ENCODE results near the gene CHPF2.

The CHPF2 gene

DNA sequence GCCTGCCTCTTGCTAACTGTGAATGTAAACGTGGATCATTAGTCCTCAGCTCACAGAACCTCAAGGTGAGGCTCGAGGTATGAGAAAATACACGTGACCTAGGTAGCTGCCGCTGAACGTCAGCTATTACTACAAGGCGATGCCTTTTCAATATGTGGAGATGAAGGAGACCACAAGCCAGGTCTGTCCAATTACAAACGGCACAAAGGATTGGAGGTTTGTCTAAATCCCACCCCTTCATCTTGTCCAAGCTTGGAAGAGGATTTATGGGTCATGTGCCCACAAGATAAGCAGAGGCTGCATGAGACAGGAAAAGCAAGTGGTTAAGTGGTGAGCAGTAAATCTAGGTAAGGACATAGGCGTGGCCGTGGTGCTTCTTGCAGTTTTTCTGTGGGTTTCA lies 25.4 kb upstream of the CHPF2 start:
- peak; percentile 15 for DNase-seq

DNA sequence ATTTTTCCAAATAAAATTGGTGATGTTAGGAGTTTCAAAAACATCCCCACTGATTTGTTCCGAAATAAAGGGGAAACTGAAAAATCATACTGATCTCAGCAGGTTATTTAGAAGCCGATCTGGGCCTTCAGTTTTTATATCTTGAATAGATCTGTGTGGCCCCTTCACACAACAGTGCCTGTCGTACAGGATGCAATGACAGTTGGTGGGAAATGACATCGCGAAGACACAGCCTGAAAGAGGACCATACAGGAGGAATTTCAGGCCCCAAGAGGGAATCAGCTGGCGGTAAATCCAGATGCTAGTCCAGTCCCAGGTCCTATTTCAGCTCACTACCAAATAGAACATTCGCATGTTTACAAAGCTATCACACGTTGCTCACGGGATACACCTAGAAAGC lies 25.0 kb upstream of the CHPF2 start:
- DNase-seq, result no peak

DNA sequence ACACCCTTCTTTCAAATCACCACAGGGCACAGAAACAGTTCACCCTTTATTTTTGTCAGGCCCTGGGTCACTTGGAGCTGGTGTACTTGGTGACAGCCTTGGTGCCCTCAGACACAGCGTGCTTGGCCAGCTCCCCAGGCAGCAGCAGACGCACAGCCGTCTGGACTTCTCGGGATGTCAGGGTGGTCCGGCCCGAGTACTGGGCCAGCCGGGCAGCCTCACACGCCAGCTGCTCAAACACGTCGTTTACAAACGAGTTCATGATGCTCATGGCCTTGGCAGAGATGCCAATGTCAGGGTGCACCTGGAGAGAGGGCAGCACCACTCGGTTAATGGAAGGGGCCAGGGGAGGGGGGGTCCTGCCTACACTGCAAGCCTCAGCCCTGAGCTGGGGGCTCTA lies 24.5 kb upstream of the CHPF2 start:
- no peak for DNase-seq

DNA sequence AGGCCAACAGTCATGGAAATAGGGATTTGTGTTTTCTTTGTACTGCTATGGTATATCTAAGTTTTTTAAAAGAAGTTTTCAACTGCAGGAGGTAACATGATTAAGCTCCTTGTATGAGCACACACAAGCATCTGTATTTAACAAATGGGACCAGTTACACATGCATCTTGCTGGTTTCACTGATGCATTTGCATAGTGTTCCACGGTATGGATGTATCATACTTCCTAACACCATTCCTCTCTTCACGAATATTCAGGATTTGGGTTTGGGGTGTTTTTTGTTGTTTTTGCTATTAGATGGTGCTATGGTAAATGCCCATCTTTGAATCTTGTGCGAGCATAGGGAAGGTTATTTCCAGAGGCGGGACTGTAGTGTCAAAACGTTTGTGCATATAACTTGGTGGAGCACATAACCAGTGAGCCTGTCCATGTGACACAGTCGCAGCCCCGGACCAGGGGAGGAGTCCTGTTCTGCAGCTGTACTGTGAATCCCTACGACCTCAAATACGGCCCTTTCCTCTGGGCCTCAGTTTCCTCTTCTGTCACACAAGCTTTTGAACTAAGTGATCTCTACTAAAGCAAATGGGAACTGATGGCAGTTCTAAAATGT lies 23.9 kb upstream of the CHPF2 start:
- no peak for DNase-seq

DNA sequence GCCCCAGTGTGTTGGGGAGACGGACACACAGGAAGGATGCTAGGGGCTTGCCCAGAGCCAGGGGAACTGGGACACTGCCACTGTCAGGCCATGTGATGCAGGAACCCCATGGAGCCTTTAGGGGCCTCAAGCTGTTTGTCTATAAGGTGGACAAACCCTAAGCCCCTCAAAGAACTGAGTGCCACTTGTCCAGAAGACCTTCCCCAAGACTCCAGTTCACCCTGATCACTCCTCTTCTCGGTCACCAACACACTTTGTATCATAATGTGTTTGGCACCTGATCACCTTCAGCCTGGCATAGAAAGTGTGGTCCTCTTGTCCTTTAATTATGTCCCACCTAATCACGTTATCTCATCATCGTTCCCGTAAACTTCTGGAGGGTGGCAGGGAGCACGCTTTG lies 22.7 kb upstream of the CHPF2 start:
- DNase-seq, result no peak

DNA sequence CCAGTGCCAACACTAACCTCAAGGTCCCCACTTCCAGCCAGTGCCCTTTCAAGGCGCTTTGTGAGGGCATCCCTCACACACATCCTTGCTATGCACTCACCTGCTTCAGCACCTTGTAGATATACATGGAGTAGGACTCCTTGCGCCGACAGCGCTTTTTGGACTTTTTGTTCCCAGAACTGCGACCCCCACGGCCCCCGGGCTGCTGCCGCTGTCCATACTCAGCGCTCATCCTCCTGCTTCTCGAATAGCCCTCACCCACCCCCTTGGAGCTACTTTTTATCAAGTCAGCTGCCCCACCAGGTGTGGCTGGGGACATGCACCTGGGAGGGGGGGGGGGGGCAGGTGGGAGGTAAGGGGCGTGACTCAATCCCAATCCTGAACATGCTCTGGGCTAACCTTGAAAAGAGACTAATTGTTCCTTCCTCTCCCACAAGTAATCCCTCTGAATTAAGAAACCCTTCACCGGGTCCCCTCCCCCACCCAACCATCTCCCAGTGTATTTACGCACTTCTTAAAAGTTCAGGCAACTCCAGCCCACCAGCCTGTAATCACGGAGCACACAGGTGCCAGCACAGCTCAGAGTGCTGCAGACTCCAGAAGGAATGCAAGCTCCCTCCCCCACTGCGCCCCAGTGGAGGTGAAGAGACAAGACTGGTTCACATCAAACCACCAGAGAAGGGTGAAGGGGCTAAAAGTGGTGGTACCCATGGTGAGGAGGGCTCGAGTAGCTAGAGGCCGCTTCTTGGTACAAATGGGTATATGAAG lies 22.0 kb upstream of the CHPF2 start, which contains the start of gene H2BK1:
H2BK1 (minus strand) TSS at position 402 of the 768 bp plus-strand sequence; CDS start at position 232, 170 bp downstream.
- no peak for DNase-seq

DNA sequence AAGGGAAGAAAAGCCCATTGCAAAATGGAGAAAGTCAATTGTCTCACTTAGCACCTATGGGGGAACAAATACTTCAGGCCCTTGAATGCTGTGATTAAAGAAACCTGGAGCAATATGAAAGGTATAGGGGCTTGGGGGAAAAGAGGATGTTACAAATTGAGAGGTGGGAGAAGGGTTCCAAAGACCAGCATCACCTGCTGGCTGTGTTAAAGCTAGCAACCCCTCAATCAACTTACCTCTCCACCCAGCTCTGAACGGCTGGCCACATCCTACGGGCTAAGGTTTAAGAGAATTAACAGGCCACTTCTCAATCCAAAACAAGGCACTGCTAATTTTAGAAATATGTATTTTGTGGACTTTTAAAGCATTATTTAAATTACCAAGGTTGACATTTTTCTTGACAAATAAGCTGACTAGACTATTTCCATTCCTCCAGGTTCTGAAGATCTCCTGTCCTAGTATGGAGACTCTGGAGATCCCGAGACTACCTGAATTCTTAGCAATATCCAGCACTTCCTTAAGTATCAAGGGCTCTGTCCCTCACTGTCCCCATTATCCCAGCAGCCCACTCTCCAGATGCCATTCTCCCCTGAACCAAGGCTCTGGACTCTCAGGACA lies 21.0 kb upstream of the CHPF2 start:
- DNase-seq, result no peak

DNA sequence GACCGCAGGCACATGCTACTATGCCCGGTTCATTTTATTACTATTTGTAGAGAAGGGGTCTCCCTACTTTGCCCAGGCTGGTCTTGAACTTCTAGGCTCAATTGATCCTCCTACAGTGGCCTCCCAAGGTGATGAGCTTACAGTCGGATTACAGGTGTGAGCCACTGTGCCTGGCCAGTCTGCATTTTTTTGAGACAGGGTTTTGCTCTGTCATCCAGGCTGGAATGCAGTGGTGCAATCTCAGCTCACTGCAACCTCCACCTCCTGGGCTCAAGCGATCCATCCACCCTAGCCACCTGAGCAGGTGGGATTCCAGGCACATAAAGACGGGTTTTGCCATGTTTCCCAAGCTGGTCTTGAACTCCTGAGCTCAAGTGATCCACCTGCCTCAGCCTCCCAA lies 19.7 kb upstream of the CHPF2 start:
- DNase-seq, result no peak

DNA sequence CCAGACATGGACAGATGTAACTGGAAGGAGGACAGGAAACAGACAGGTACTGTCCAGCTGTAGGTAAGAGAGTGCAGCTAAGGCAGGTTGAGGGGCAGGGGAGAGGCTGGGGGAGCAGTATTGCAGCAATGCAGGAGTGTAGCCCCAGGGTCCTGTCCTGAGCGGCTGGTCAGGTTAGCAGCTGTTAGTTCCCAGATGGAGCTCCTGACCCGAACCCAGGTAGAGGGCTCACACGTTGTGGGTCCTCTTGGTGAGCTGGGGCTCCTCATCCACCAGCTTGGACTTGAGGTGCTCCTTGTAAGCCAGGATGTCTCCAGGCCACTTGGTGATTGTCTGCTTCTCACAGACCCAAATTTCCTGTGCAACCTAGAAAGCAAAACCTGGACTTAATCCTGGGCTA lies 18.5 kb upstream of the CHPF2 start:
- no peak for DNase-seq

DNA sequence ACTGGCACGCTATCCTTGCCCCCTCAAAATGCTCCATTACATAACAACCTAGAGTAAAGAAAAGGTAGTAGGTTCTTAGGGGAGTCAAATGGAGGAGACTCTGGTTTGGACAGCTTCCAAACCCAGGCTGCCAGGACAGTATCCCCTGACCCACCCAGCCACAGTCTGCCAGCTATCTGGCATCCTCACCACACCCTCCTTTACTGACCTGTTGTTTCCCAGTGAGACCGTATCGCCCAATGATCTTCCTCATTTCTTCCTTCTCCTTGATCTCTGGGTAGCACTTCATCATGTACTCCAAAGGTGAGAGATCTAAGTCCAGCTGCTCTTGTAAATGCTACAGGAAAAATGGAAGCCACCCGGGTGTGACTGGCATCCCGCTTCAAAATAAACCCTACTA lies 16.9 kb upstream of the CHPF2 start:
- no peak for DNase-seq

DNA sequence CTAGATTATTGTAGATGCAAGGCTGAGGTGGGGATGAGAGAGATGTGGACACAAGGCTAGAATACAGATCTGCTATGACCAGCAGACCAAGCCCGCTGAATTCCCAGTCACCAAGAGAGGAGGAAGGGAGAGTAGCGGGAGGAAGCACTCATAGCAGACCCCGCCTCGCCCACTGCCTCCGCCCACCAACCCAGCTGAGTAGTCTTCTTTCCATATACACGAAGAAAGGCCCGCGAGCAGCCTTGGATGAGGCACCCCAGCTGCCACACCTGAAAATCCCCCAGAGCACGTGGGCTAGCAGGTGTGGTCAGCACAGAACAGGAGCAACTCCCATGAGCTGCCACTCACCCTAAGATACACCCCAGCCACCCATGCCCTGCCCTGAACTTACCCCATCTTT lies 14.1 kb upstream of the CHPF2 start:
- no peak for DNase-seq

DNA sequence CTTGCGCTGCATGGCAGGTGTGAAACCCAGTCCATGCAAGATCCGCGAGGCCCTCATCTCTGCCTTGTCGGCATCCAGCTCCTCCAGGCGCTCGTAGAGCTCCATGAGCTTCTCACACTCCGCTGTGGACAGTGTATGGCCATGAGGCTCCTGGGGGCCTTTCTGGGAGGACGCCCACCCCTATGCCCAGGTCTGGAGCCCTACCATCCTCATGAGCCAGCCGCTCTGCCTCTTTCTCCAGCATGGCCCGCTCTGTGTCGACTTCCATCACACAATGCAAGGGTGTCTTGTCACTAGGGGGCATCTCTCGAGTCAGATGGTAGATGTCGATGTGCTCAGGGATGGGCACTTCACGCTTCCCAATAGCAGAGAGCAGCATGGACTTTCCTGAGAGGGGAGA lies 8.6 kb upstream of the CHPF2 start:
- no peak for DNase-seq

DNA sequence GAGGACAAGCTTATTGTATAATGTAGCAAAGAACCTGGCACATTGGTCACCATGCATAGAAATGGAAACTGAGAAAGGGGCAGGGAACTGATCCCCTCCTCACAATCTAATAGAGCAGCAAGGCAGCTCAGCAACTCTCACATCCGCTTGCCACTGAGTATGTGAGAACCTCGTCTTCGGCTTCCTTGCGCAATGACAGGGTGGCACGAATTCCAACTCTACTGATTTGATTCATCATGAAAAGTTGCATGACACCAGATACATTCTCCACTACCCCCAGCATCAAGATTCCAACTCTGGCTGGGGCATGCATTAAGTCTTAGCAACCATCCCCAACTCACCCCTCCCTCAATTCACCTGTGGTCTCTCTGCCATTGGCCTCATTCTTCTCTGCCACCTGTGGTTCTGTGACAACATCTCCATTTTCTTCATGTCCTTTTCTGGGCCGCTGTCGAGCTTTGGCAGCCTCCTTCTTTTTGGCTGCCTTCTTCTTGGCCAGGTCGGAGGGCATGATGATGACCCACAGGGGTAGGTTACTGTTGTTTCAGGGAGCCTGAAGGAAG lies 6.3 kb upstream of the CHPF2 start:
- DNase-seq, result no peak

DNA sequence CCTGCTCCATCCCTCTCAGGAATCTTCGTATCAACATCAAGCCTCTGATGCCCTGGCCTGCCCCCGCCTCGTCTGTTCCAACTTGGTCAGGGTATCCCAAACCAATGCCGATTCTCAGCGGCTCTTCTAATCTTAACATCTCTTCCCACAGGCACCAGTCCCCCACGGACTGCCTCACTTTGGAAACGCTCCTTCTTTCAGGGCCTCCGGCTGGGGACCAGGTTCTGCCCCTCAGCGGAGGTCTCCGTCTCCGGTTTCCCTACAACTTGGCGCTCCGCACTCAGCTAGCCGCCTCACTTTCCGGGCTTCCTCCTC lies 5.8 kb upstream of the CHPF2 start:
- DNase-seq, result no peak

DNA sequence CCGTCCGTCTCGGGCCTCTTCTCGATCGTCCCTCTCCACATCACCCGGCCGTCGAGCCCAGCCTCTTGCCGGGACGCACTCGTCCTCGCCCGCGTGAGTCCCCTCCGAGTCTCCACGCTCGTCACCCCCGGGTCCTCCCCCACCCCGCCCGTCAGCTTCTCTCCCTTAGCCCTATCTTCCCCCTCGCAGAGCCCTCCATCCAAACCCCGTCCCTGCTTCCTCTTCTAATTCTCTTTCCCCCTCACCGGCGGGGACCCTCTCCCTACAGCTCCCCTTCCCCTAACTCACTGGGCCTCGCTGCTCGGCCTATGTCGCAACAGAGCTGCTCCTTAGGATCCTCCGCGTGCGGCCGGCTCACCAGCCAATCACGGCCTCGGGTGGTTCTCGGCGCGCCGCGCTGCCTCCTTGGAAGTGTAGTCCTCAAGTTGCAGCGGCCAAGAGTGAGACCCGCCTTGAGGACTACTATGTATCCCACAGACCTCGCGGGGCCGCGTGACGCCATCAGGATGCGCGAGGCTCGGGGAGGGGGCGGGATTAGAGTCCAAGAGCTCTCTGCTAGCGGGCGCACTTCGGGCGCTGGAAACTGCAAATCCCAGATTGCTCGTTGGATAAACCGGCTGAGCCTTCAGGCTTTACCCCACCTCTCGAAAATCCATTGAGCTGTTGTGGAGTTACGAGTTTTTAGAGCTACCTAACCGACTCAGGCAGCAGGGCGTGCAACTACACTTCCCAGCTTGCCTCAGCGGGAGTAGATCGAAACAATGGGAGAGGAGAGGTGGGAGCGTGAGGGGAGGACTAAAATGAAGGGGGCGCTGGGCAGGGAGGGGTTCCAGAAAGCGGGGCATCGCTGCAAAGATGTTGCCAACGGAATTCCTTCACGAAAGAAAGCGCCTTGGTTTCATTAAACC lies 5.2 kb upstream of the CHPF2 start, which contains the start of gene ABCF2:
ABCF2 (minus strand) TSS at position 331 of the 908 bp plus-strand sequence. CDS start 747 bp downstream, outside the sequence.
- peak; percentile 95 for DNase-seq

DNA sequence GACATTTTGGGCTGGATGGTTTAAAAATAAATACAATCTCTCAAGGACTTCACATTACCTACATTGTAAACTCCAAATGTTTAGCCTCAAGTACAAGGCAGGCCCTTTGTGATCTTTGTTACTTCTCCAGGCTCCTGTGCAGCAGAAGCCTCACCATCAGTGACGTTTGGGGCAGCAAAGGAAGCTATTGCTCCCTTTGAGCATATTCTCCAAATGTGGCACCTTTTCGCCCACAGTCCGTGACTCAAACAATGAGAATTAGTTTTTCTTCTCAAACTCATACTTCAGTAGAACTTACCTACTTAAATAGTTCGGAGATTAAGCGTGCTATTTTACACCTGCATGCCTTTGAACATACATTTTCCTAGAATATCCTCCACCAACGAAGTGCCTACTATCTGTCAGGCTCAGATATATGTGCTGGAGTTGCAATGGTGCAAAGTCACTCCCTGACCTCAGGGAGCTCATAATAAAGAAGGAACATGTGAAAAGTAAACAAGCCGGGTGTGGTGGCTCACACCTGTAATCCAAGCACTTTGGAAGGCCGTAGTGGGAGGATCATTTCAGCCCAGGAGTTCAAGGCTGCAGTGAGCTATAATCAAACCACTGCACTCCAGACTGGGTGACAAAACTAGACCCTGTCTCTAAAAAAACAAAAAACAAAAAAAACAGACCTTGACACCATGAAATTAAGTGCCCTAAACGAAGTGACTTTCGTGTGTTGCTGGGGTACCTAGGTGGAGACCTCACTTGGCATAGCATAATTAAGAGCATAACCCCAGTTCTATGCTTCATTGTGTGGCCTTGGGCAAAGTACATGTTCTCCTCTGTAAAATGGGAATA lies 4.0 kb upstream of the CHPF2 start:
- DNase-seq, result no peak

DNA sequence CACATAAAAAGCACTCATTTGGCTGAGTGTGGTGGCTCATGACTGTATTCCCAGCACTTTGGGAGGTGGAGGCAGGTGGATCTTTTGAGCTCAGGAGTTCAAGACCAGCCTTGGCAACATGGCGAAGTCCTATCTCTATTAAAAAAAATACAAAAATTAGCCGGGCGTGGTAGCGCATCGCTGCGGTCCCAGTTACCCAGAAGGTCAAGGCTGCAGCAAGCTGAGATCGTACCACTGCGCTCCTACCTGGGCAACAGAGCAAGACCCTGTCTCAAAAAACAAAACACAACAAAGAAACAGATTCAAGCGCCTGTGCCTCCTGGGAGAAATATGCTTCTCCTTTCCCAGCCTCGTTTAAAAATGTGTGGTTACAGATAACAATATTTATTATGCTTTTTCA lies 3.0 kb upstream of the CHPF2 start:
- DNase-seq, result no peak

DNA sequence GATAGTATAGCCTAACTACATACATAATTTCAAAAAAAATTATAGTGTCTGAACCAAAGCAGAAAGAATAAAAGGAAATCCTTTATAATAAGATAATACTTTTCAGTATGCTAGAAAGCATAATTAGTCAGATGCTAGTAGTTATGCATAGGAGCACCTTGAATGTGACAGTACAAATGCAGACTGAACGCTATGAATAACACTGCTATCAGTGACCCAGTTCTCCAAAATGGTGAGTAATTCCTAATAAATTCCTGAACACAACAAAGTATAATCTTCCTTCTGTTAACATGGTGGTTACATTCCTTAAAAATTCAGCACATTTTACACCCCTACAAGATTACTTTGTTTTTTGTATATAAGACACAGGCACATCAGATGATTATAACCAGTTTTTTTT lies 1.2 kb upstream of the CHPF2 start:
- DNase-seq, result no peak

DNA sequence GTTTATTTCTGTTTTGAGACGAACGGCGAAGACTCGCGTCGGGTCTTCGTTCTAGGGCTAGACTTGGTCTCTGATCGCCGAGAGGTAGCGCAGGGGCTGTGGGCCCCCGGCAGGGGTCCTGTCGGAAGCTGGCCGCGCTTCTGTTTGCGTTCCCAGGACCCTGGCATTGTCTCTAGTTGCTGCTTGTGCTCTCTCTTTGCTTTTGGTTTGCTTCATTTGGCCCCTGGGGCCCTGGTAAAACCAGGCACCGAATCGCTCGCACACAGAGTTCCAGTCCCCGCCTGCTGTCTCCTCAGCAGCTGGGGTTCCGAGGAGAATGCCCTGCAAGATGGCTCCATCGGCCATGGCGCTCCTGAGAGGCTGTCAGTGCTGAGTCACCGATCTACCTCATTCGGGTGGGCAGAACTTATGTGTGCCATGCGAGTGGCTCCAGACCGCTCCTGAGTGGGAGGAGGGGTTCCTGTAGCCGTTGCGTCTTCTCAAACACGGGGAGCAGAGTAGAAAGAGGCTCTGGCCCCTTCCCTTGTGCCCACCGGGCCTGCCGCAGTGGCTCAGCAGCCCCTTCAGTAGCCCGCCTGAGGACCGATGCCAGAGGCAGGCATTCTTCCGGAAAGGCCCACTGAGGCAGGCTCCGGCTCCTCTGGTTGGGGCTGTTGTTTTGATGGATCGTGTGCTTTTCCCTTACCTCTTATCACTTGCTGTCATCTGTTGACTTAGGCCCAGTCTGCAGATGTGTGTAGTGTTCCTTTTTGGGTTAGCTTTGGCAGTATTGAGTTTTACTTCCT lies 826 bp downstream of the CHPF2 start:
- peak; percentile 59 for DNase-seq

DNA sequence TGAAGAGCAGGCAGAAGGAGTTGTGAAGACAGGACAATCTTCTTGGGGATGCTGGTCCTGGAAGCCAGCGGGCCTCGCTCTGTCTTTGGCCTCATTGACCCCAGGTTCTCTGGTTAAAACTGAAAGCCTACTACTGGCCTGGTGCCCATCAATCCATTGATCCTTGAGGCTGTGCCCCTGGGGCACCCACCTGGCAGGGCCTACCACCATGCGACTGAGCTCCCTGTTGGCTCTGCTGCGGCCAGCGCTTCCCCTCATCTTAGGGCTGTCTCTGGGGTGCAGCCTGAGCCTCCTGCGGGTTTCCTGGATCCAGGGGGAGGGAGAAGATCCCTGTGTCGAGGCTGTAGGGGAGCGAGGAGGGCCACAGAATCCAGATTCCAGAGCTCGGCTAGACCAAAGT lies 1.5 kb downstream of the CHPF2 start:
- DNase-seq, result no peak
